GM12864 (cell line): Measurements from ENCODE around the gene ARL5C.

Source experiments
- DNase-seq: peaks from one replicate; pipeline ENCODE4 v3.0.0-alpha.2; 2011; ENCODE audit warnings: low read depth
- H3K4me3 ChIP-seq: 2 replicates; pipeline ENCODE4 v1.5.1; 2011; ENCODE audit warnings: mild to moderate bottlenecking, low read depth, low read length, control low read depth
- TF ChIP-seq, protein P1 (sequence below): IDR thresholded peaks from 2 replicates; pipeline ENCODE4 v1.5.1; 2011; ENCODE audit warnings: low read depth, mild to moderate bottlenecking, moderate library complexity, low read length, control low read depth, inconsistent platforms; ENCODE audit errors: missing control alignments

Gene ARL5C

DNA sequence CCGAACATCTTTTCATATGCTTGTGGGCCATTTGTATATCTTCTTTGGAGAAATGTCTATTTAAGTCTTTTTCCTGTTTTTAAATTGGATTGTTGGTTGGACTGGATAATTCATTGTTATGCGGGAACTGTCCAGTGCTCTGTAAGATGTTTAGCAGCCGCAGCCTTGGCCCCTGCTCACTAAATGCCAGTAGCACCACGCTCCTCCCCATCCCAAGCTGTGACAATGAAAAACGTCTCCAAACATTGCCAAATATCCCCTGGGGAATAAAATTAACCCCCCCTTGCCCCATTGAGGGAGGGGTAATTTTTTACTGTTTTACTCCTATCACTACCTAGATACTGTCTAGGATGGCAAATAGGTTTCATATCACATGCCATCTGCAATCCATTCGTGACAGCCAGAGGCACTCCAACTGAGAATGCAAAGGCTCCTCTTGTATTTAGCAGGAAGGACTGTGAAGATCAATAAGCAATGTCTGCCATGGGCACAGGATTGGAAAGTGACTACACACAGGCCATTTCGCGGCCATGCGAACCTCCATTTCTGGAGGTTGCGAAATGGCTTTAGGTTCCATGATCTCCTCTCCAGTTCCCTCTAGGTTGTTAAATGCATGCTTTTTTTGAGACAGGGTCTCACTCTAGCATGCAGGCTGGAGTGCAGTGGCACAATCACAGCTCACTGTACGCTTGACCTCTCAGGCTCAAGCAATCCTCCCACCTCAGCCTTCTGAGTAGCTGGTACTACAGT, 23.9 kb downstream of the ARL5C start:
- DNase-seq = no peak
- H3K4me3 ChIP-seq = no peak overlapping the region
- TF ChIP-seq, protein P1, sequence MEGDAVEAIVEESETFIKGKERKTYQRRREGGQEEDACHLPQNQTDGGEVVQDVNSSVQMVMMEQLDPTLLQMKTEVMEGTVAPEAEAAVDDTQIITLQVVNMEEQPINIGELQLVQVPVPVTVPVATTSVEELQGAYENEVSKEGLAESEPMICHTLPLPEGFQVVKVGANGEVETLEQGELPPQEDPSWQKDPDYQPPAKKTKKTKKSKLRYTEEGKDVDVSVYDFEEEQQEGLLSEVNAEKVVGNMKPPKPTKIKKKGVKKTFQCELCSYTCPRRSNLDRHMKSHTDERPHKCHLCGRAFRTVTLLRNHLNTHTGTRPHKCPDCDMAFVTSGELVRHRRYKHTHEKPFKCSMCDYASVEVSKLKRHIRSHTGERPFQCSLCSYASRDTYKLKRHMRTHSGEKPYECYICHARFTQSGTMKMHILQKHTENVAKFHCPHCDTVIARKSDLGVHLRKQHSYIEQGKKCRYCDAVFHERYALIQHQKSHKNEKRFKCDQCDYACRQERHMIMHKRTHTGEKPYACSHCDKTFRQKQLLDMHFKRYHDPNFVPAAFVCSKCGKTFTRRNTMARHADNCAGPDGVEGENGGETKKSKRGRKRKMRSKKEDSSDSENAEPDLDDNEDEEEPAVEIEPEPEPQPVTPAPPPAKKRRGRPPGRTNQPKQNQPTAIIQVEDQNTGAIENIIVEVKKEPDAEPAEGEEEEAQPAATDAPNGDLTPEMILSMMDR = no peak

DNA sequence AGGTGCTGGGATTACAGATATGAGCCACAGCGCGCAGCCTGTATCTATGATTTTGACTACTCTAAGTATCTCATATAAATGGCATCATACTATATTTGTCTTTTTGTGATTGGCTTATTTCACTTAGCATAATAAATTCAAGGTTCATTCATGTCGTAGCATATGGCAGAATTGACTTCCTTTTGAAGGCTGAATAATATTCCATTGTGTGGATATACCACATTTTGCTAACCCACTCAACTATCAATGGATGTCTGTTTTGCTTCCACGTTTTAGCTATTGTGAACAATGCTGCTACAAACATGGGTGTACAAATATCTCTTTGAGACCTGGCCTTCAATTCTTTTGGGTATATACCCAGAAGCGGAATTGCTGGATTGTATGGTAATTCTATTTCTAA, 24.7 kb downstream of the ARL5C start:
- TF ChIP-seq, protein P1 = no peak
- no peak overlapping the region for H3K4me3 ChIP-seq
- no peak for DNase-seq

DNA sequence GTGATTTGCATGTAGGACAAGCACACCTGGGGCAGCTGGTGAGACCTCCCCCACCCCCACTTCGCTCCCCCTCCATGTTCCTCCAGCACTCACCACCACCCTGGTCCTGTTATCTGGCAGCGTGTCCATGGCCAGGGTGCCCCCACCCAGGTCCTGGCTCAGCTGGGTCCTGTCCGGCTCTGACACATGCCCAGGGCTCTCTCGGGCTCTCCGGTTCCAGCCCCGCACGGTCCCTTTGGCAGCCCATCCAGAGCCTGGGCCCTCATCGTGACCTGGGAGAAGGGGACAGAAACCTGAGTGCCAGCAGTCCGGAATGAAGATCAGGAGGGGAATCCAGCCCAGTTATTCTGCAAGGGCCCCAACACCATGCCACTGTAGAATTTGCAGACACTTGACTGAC, 26.4 kb downstream of the ARL5C start:
- TF ChIP-seq, protein P1 = no peak
- DNase-seq = no peak
- no peak overlapping the region for H3K4me3 ChIP-seq

DNA sequence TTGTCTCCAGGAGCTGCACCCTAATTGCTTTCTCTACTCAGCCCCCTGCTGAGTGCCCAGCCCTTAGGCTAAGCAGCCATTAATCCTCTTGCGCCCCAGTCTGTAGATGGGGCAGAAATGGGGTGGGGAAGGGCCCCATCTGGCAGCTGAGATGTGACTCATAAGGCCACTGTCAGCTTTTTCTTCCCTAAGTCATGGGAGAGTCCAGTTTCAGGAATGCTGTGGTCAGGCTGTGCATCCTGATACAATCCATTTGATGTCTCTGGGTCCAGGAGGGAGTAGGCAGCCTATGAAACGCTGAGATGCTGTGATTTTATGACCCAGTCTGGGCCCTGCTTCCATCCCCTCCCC, 26.8 kb downstream of the ARL5C start:
- H3K4me3 ChIP-seq = no peak overlapping the region
- DNase-seq = no peak
- TF ChIP-seq, protein P1 = no peak

DNA sequence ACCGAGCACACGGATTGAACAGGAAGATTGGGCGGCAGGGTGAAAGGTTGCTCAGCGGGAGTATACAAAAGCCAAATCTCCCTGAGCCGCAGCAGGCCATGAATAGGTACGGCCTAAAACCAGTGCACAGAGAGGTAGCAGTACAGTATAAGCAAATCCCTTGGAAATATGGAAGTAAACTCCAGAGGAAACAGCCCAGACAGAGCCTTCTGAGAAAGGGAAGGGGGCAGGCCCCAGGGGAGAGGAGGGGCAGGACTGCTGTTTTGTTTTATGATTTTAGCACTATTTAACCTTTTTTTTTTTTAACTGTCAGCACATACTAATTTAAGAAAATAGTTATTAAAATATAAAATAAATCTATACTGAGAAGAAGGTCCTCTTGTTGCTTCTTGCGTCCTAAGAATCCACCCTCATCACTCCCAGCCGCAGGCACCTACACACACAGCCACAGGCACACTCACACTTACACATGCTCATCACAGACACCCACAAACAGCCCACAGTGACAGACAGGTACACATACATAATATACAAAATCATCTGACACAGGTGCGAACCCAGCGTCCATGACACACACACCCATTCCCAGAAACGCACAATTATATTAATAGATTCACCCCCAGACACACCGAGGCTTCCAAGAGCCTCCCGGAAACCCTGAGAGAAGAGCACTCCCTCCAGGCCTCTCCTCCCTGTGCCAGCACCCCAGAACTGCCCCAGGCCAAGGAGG, 27.4 kb downstream of the ARL5C start:
- no peak for DNase-seq
- no peak overlapping the region for H3K4me3 ChIP-seq
- TF ChIP-seq, protein P1 = no peak

DNA sequence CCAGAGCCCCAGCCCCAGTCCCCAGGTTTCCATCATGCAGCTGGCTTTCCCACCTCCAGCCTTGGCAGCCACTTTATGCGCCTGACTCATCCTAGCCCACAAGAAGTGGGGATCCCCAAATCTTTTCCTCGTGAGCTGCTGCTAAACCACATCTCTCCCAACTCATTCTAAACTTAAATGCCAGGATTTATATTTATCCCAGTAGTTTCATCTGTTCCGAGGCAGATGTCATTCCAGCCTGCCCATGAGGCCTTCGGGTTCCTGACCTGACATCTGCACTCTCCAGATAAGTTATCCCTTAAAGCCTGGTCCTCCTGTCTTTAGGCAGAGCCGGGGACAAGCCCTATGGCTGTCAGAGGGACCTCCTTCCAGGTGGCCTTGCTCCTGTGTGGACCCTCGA, 31.1 kb downstream of the ARL5C start:
- H3K4me3 ChIP-seq = no peak overlapping the region
- TF ChIP-seq, protein P1 = no peak
- DNase-seq = no peak
